Naive thymus-derived CD8-positive, alpha-beta T cell (primary cell): Measurements from ENCODE around the gene PITPNM3. TPM values are rescaled to one million over a fixed set of nuclear protein-coding genes. Genes with fewer than 3 reads are reported as not detected.

Experiments
- ATAC-seq, 2 donors: fragments of 150-1000 bp; cut with Tn5 transposase in 1 of 2; sonication (Bioruptor Pico), chemical (Tn5 transposase) in 1 of 2; 1 replicate in 1 of 2; 2 replicates in 1 of 2; pipeline ENCODE4 v1.10.0; 2021; ENCODE audit warnings: mild to moderate bottlenecking in 2 of 2, moderate library complexity in 2 of 2
- POLR2A ChIA-PET: fragments of 350-600 bp; sonication (Branson Sonifier 250); formaldehyde crosslinking; loops from one replicate; lab custom pipeline; 2021; ENCODE audit warnings: antibody characterized with exemption; lab: Charles Lee
- DNase-seq, 10 donors: peaks; one replicate each; pipeline versions ENCODE4 v3.0.0 to v3.0.0-alpha.2; 2020 to 2022
- H3K27ac Mint-ChIP-seq, 10 donors: one replicate each; pipeline ENCODE4 v1.8.0; 2020 to 2022; ENCODE audit warnings: mild to moderate bottlenecking in 10 of 10, mixed read lengths in 10 of 10, moderate library complexity in 4 of 10, inconsistent platforms in 1 of 10
- H3K27me3 Mint-ChIP-seq, 5 donors: one replicate each; pipeline ENCODE4 v1.8.0; 2021 to 2022; ENCODE audit warnings: mixed read lengths in 5 of 5
- H3K36me3 Mint-ChIP-seq, 3 donors: one replicate each; pipeline ENCODE4 v1.8.0; 2020 to 2022; ENCODE audit warnings: mixed read lengths in 3 of 3, mild to moderate bottlenecking in 2 of 3, inconsistent platforms in 1 of 3
- H3K4me1 Mint-ChIP-seq, 4 donors: one replicate each; pipeline ENCODE4 v1.8.0; 2021 to 2022; ENCODE audit warnings: mixed read lengths in 4 of 4
- H3K4me3 Mint-ChIP-seq, 10 donors: one replicate each; pipeline ENCODE4 v1.8.0; 2020 to 2022; ENCODE audit warnings: mild to moderate bottlenecking in 10 of 10, mixed read lengths in 10 of 10, moderate library complexity in 6 of 10, inconsistent platforms in 1 of 10
- H3K9me3 Mint-ChIP-seq, 9 donors: one replicate each; pipeline ENCODE4 v1.8.0; 2020 to 2022; ENCODE audit warnings: mixed read lengths in 9 of 9, mild to moderate bottlenecking in 3 of 9, inconsistent platforms in 1 of 9, moderate library complexity in 1 of 9
- polyA plus RNA-seq, 3 donors: library from polyadenylated mRNA; unstranded; fragments of 300-500 nt; fragmentation: Illumina TruSeq; gene quantifications; one replicate each; pipeline ENCODE4 v1.2.3, GENCODE V29; 2021
- total RNA-seq, 8 experiments: library from RNA in 2 of 8; stranded (reverse) in 2 of 8; gene quantifications; one replicate each; pipeline ENCODE4 v1.2.3 and lab custom pipeline; 2021 to 2026

The PITPNM3 gene
- total and polyA plus RNA-seq, 5 experiments from 2014 or later = 0.44 to 0.74 TPM; not detected in 3

- peaks cover 0 to 1% (median 0%) of the 10 kb centered on the region in 5 donors for H3K27me3 Mint-ChIP-seq
- ATAC-seq (peak; percentile 92 to 99), DNase-seq (peak; percentile 4 to 72 (median 38))
- H3K4me3 Mint-ChIP-seq = peak overlapping the region; percentile 53 to 82 (median 68)
- POLR2A ChIA-PET = interaction anchor here (0.6 to 3.2 kb wide), 3 partner anchors 10 to 871 kb away, joined by 3 to 17 read pairs (median 4); partner anchors contain the start of genes NLRP1 and PIMREG
- H3K36me3 Mint-ChIP-seq = no peaks in the 10 kb centered on the region
- H3K4me1 Mint-ChIP-seq = peaks cover 16 to 29% (median 23%) of the 10 kb centered on the region in 4 donors
- H3K27ac Mint-ChIP-seq = peak overlapping the region in 7 of 10 donors; percentile 53 to 91 (median 71)
- no peaks in the 10 kb centered on the region for H3K9me3 Mint-ChIP-seq
These were observed 101.0 kb downstream of the PITPNM3 start for GRCh38 chr17:6455321-6455705.

- POLR2A ChIA-PET = interaction anchor here (0.6 to 3.2 kb wide), 3 partner anchors 9 to 870 kb away, joined by 3 to 17 read pairs (median 5); partner anchors contain the start of genes NLRP1 and PIMREG
- peak overlapping the region in 7 of 10 donors; percentile 28 to 79 (median 67) for H3K27ac Mint-ChIP-seq
- H3K4me3 Mint-ChIP-seq = peak overlapping the region; percentile 8 to 82 (median 56)
- no peaks in the 10 kb centered on the region for H3K36me3 Mint-ChIP-seq
- ATAC-seq (peak; percentile 17 to 20), DNase-seq (peak in 2 of 10 donors; percentile 6 to 47)
- peaks cover 16 to 29% (median 22%) of the 10 kb centered on the region in 4 donors for H3K4me1 Mint-ChIP-seq
- H3K9me3 Mint-ChIP-seq = no peaks in the 10 kb centered on the region
- H3K27me3 Mint-ChIP-seq = peaks cover 0 to 1% (median 0%) of the 10 kb centered on the region in 5 donors
These were observed 101.6 kb downstream of the PITPNM3 start for GRCh38 chr17:6454495-6455320.

GRCh38 chr17:6453279-6454024 is 102.9 kb downstream of the PITPNM3 start:
- H3K27ac Mint-ChIP-seq = peak overlapping the region in 8 of 10 donors; percentile 25 to 92 (median 72)
- H3K4me1 Mint-ChIP-seq = peaks cover 16 to 29% (median 22%) of the 10 kb centered on the region in 4 donors
- no peaks in the 10 kb centered on the region for H3K36me3 Mint-ChIP-seq
- H3K9me3 Mint-ChIP-seq = no peaks in the 10 kb centered on the region
- H3K27me3 Mint-ChIP-seq = peaks cover 0 to 1% (median 0%) of the 10 kb centered on the region in 5 donors
- POLR2A ChIA-PET = interaction anchor here (0.6 to 3.2 kb wide), 2 partner anchors 8 to 15 kb away, joined by 5 to 17 read pairs; partner anchors contain the start of gene PIMREG
- peak overlapping the region in 7 of 10 donors; percentile 2 to 59 (median 47) for H3K4me3 Mint-ChIP-seq
- ATAC-seq = no peak
- peak in 1 of 10 donors; percentile 49 for DNase-seq

- Mint-ChIP-seq H3K27ac (peak overlapping the region in 5 of 10 donors; percentile 28 to 85 (median 46)), H3K9me3 (no peaks in the 10 kb centered on the region), H3K4me3 (no peak overlapping the region), H3K36me3 (no peaks in the 10 kb centered on the region), H3K27me3 (peaks cover 0 to 1% (median 0%) of the 10 kb centered on the region in 5 donors), H3K4me1 (peaks cover 16 to 29% (median 22%) of the 10 kb centered on the region in 4 donors)
- ATAC-seq (no peak), DNase-seq (peak in 1 of 10 donors; percentile 28)
- POLR2A ChIA-PET = interaction anchor here (3.2 kb wide), 1 partner anchor 7 kb away, joined by 17 read pairs; the partner anchor contains the start of gene PIMREG
These were observed 103.7 kb downstream of the PITPNM3 start for GRCh38 chr17:6452471-6453266.

- Mint-ChIP-seq H3K27me3 (no peaks in the 10 kb centered on the region), H3K4me1 (peaks cover 12 to 25% (median 16%) of the 10 kb centered on the region in 4 donors), H3K36me3 (no peaks in the 10 kb centered on the region), H3K4me3 (no peak overlapping the region), H3K9me3 (no peaks in the 10 kb centered on the region), H3K27ac (peak overlapping the region in 3 of 10 donors; percentile 28 to 34 (median 30))
- DNase-seq = peak in 1 of 10 donors; percentile 40
- POLR2A ChIA-PET = no interaction called here
- no peak for ATAC-seq
These were observed 105.2 kb downstream of the PITPNM3 start for GRCh38 chr17:6450926-6451832.

GRCh38 chr17:6449307-6449706 is 107.0 kb downstream of the PITPNM3 start:
- Mint-ChIP-seq H3K27ac (no peak overlapping the region), H3K36me3 (no peaks in the 10 kb centered on the region), H3K27me3 (no peaks in the 10 kb centered on the region), H3K9me3 (no peaks in the 10 kb centered on the region), H3K4me1 (peaks cover 11 to 26% (median 15%) of the 10 kb centered on the region in 4 donors), H3K4me3 (no peak overlapping the region)
- ATAC-seq (no peak), DNase-seq (peak in 1 of 10 donors; percentile 23)
- POLR2A ChIA-PET = no interaction called here

GRCh38 chr17:6448473-6448872 is 107.9 kb downstream of the PITPNM3 start:
- H3K4me3 Mint-ChIP-seq = no peak overlapping the region
- POLR2A ChIA-PET = interaction anchor here (0.6 kb wide), 1 partner anchor 312 kb away, joined by 4 read pairs; no protein-coding TSS in a partner anchor
- DNase-seq = peak in 1 of 10 donors; percentile 55

GRCh38 chr17:6446516-6447100 is 109.7 kb downstream of the PITPNM3 start:
- ATAC-seq = no peak
- Mint-ChIP-seq H3K36me3 (no peaks in the 10 kb centered on the region), H3K4me3 (no peak overlapping the region), H3K27ac (no peak overlapping the region), H3K4me1 (peaks cover 10 to 22% (median 15%) of the 10 kb centered on the region in 4 donors), H3K9me3 (no peaks in the 10 kb centered on the region), H3K27me3 (no peaks in the 10 kb centered on the region)
- POLR2A ChIA-PET = interaction anchor here (3.2 kb wide), 1 partner anchor 8 kb away, joined by 17 read pairs; no protein-coding TSS in a partner anchor
- peak in 1 of 10 donors; percentile 52 for DNase-seq

More at GRCh38 chr17:6448473-6448872, 107.9 kb downstream of the PITPNM3 start:
- Mint-ChIP-seq H3K9me3 (no peaks in the 10 kb centered on the region), H3K27ac (no peak overlapping the region), H3K27me3 (no peaks in the 10 kb centered on the region), H3K36me3 (no peaks in the 10 kb centered on the region), H3K4me1 (peaks cover 13 to 27% (median 17%) of the 10 kb centered on the region in 4 donors)
- no peak for ATAC-seq

- H3K36me3 Mint-ChIP-seq = no peaks in the 10 kb centered on the region
- H3K4me3 Mint-ChIP-seq = peak overlapping the region; percentile 82 to 96 (median 94)
- H3K4me1 Mint-ChIP-seq = peaks cover 10 to 16% (median 12%) of the 10 kb centered on the region in 4 donors
- POLR2A ChIA-PET = interaction anchor here (1.0 to 3.2 kb wide), 3 partner anchors 10 to 861 kb away, joined by 3 to 17 read pairs (median 4); partner anchors contain the start of gene NLRP1
- peak overlapping the region in 7 of 10 donors; percentile 36 to 89 (median 87) for H3K27ac Mint-ChIP-seq
- no peak for ATAC-seq
- H3K27me3 Mint-ChIP-seq = peaks cover 0 to 6% (median 1%) of the 10 kb centered on the region in 5 donors
- no peaks in the 10 kb centered on the region for H3K9me3 Mint-ChIP-seq
- DNase-seq = peak in 1 of 10 donors; percentile 41
These were observed 111.6 kb downstream of the PITPNM3 start for GRCh38 chr17:6444571-6445335.
